ENCODE results near the gene NKIRAS1. TPM values are rescaled to one million over a fixed set of nuclear protein-coding genes. Genes with fewer than 3 reads are reported as not detected.

Gene NKIRAS1
- total RNA-seq, 1 experiment from 2014 or later: 12.0 TPM

- H3K79me2 ChIP-seq (ENCODE audit: insufficient read depth, low read length): peaks cover 94% of the 10 kb centered on the region
- peaks cover 4 to 5% of the 10 kb centered on the region in 2 experiments; a peak in 2 of 4 replicates for H3K36me3 ChIP-seq (ENCODE audit: control insufficient read depth in 1 of 2, insufficient read depth in 2 of 2, low read length in 2 of 2)
- CTCF ChIA-PET: no interaction called here
- no peak for ATAC-seq
- H3K4me3 ChIP-seq (replicated peaks in 1 of 2; ENCODE audit: low read depth in 1 of 2, low read length in 2 of 2): no peak overlapping the region
- peaks cover 27 to 48% of the 10 kb centered on the region in 2 experiments for H3K4me1 ChIP-seq (ENCODE audit: control insufficient read depth in 1 of 2, insufficient read depth in 2 of 2, low read length in 2 of 2)
- peaks cover 19% of the 10 kb centered on the region; the same call in 1 of the 2 replicates for H4K20me1 ChIP-seq (ENCODE audit: insufficient read depth)
- H3K9me3 ChIP-seq (ENCODE audit: control insufficient read depth in 1 of 2, insufficient read depth in 1 of 2, low read depth in 1 of 2, low read length in 2 of 2): no peaks in the 10 kb centered on the region
- no peak overlapping the region for H3K27ac ChIP-seq (ENCODE audit: low read depth, low read length)
- no TSS peak for BruUV-seq (replicated peaks)
- POLR2A ChIA-PET: interaction anchor here (0.7 kb wide), 1 partner anchor 245 kb away, joined by 4 read pairs; no protein-coding TSS in a partner anchor
- H3K27me3 ChIP-seq (ENCODE audit: insufficient read depth, low read length): no peaks in the 10 kb centered on the region
- no peaks in the 10 kb centered on the region for H3K9me2 ChIP-seq (ENCODE audit: insufficient read depth)
- intact Hi-C loops (cut with micrococcal nuclease): no loop called here
- no peak overlapping the region for H2AFZ ChIP-seq (ENCODE audit: low read depth, low read length, poor library complexity, severe bottlenecking)
- no peak for DNase-seq (ENCODE audit: low read depth, low spot score)
- RAD21 ChIA-PET (ENCODE audit: low non-redundant PET in 1 of 2, low total read pairs in 2 of 2, uncharacterized antibody in 2 of 2, unreplicated experiment in 2 of 2): no interaction called here
- H3K9ac ChIP-seq (ENCODE audit: low read length): no peak overlapping the region
- H3K4me2 ChIP-seq (ENCODE audit: low read length): no peak overlapping the region
- no peak for TF ChIP-seq EZH2phosphoT487 (IDR thresholded peaks at IDR 0.05; ENCODE audit: borderline replicate concordance)
- no peak for TF ChIP-seq CEBPB (IDR thresholded peaks at IDR 0.05; ENCODE audit: low read depth)
- TF ChIP-seq JUND (IDR thresholded peaks at IDR 0.05): no peak
- no peak for TF ChIP-seq TCF7L2 (IDR thresholded peaks at IDR 0.05; ENCODE audit: borderline replicate concordance, extremely low read depth, insufficient read depth, insufficient read length)
- no peak for TF ChIP-seq EGR1 (IDR thresholded peaks at IDR 0.05; ENCODE audit: low read depth)
- no peak for TF ChIP-seq EZH2 (IDR thresholded peaks at IDR 0.05)
- no peak for TF ChIP-seq CBX3 (IDR thresholded peaks at IDR 0.05; ENCODE audit: low read depth)
- TF ChIP-seq SIN3A (IDR thresholded peaks at IDR 0.05; ENCODE audit: low read depth): no peak
- TF ChIP-seq ZNF274 (IDR thresholded peaks at IDR 0.05; ENCODE audit: low read depth, low read length): no peak
- TF ChIP-seq ZBTB33 (IDR thresholded peaks at IDR 0.05; ENCODE audit: extremely low read depth, insufficient replicate concordance, low read length): no peak
- TF ChIP-seq FOSL1 (IDR thresholded peaks at IDR 0.05; ENCODE audit: low read depth): no peak
Observed at GRCh38 chr3:23952646-23953045, 35.9 kb upstream of the NKIRAS1 start.

All from HCT116 (cell line).